HG03196 (cell line): ENCODE measurements around the gene MIOX.
"Not testable (repeated sequence)": the region's sequence is repeated elsewhere in the genome, so short reads cannot be mapped to it uniquely, and the experiment has no call there.

Experiments used
- ATAC-seq: cut with Tn5 transposase; IDR thresholded peaks from one replicate; pipeline ENCODE4 v1.9.1; 2021; ENCODE audit not compliant: unreplicated experiment

The MIOX gene

GRCh38 chr22:50516068-50516467 is 29.4 kb downstream of the MIOX start:
- ATAC-seq, result no peak

GRCh38 chr22:50516891-50517290 is 30.2 kb downstream of the MIOX start:
- no peak for ATAC-seq

GRCh38 chr22:50517495-50518260 is 31.0 kb downstream of the MIOX start:
- no peak for ATAC-seq

GRCh38 chr22:50518606-50519005 is 31.9 kb downstream of the MIOX start:
- ATAC-seq, result no peak

- ATAC-seq, result no peak
Measured at GRCh38 chr22:50519151-50519550, 32.5 kb downstream of the MIOX start.

- ATAC-seq, result not testable (repeated sequence)
Measured at GRCh38 chr22:50520184-50520583, 33.5 kb downstream of the MIOX start.

GRCh38 chr22:50520826-50521453 is 34.3 kb downstream of the MIOX start:
- ATAC-seq, result no peak

GRCh38 chr22:50521710-50522109 is 35.1 kb downstream of the MIOX start:
- ATAC-seq, result no peak

GRCh38 chr22:50522208-50522805 is 35.6 kb downstream of the MIOX start:
- ATAC-seq, result no peak

- ATAC-seq, result no peak
Measured at GRCh38 chr22:50522806-50523438, 36.3 kb downstream of the MIOX start.

- no peak for ATAC-seq
Measured at GRCh38 chr22:50523458-50523805, 36.8 kb downstream of the MIOX start.

GRCh38 chr22:50523806-50524675 is 37.4 kb downstream of the MIOX start:
- ATAC-seq, result no peak

GRCh38 chr22:50524676-50525103 is 38.0 kb downstream of the MIOX start:
- ATAC-seq, result no peak

GRCh38 chr22:50525104-50525857 is 38.6 kb downstream of the MIOX start, which contains the start of gene SCO2:
Gene SCO2, minus strand, starts transcription at chr22:50525598. Its CDS starts 1,187 bp downstream, at chr22:50524411.
- ATAC-seq, result peak; percentile 38

- peak; percentile 6 for ATAC-seq
Measured at GRCh38 chr22:50525858-50526107, 39.1 kb downstream of the MIOX start.

GRCh38 chr22:50526108-50526833 is 39.6 kb downstream of the MIOX start:
- peak; percentile 26 for ATAC-seq

GRCh38 chr22:50526834-50527801 is 40.5 kb downstream of the MIOX start:
- peak; percentile 11 for ATAC-seq

- ATAC-seq, result no peak
Measured at GRCh38 chr22:50527921-50528681, 41.4 kb downstream of the MIOX start.
